ENCODE data around the gene MTLN.
A peak's percentile ranks its signal among the peaks of the same experiment; 100 is the strongest.
"Not testable (repeated sequence)": the region's sequence is repeated elsewhere in the genome, so short reads cannot be mapped to it uniquely, and the experiment has no call there.

MTLN gene

DNA sequence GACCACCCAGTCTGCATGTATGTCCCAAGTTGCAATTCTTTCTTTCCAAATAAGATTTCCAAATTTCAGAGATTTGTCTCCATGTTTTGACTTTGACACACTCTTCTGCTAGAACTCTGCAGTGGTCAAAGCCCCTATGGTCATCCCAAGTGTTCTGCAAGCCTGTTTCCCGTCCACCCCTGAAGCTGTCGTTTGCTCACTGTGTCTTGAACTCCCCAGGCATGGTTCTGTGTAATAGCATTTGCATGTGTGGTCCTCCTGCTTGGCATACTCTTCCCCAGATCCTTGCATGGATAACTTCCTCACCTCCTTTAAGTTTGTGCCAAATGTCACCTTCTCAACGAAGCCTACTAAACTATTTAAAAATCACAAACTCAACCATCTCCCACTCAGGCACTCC lies 3.9 kb upstream of the MTLN start:
- no peaks in the 10 kb centered on the region for H3K36me3 ChIP-seq (ENCODE audit: insufficient read depth)
- no peak overlapping the region for H3K4me3 ChIP-seq (IDR thresholded peaks at IDR 0.05; ENCODE audit: insufficient read depth, low read depth, low read length)
- H3K27me3 ChIP-seq (ENCODE audit: insufficient read depth, low read depth) = no peaks in the 10 kb centered on the region
- H3K79me2 ChIP-seq (ENCODE audit: insufficient read depth, low read depth) = peaks cover 5% of the 10 kb centered on the region; the same call in 1 of the 2 replicates
- no peak overlapping the region for H3K27ac ChIP-seq
- TF ChIP-seq, protein P1, sequence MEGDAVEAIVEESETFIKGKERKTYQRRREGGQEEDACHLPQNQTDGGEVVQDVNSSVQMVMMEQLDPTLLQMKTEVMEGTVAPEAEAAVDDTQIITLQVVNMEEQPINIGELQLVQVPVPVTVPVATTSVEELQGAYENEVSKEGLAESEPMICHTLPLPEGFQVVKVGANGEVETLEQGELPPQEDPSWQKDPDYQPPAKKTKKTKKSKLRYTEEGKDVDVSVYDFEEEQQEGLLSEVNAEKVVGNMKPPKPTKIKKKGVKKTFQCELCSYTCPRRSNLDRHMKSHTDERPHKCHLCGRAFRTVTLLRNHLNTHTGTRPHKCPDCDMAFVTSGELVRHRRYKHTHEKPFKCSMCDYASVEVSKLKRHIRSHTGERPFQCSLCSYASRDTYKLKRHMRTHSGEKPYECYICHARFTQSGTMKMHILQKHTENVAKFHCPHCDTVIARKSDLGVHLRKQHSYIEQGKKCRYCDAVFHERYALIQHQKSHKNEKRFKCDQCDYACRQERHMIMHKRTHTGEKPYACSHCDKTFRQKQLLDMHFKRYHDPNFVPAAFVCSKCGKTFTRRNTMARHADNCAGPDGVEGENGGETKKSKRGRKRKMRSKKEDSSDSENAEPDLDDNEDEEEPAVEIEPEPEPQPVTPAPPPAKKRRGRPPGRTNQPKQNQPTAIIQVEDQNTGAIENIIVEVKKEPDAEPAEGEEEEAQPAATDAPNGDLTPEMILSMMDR (conservative IDR thresholded peaks at IDR 0.05; ENCODE audit: low read depth, low read length) = no peak
- no peaks in the 10 kb centered on the region for H4K20me1 ChIP-seq (ENCODE audit: insufficient read depth)
- peaks cover 37% of the 10 kb centered on the region for H3K4me1 ChIP-seq (ENCODE audit: low read depth, poor library complexity, severe bottlenecking)
- H3K4me2 ChIP-seq = no peak overlapping the region
- no peak overlapping the region for H3K9ac ChIP-seq
- no peak overlapping the region for H2AFZ ChIP-seq (ENCODE audit: low read depth)

DNA sequence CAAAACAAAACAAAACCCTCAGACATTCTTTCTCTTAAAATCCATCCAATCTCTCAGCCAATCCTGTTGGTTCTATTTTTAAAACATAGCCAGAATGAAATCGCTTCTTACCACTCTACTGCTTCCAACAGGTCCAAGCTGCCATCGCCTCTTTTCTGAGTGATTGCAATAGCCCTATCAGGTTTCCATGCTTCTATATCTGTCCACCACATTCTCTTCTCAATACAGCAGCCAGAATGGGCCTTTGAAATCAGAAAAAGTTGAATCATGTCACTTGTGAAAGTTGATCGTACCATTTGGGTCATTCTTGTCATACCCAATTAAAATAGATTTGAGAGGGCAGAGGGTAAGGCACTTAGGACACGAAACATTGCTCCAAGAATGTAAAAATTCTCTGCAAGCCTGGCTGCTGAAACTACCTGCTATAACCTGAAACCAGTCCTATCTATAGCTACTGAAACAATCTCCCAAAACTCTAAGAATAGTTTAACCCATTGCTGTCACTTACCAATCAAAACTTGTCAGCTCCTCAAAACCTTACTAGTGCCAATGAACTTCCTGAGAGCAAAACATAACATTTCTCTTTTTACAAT lies 3.3 kb upstream of the MTLN start:
- Histone ChIP-seq H2AFZ (ENCODE audit: low read depth) (no peak overlapping the region), H4K20me1 (ENCODE audit: insufficient read depth) (no peaks in the 10 kb centered on the region), H3K4me3 (IDR thresholded peaks at IDR 0.05; ENCODE audit: insufficient read depth, low read depth, low read length) (no peak overlapping the region), H3K4me2 (no peak overlapping the region), H3K79me2 (ENCODE audit: insufficient read depth, low read depth) (peaks cover 8% of the 10 kb centered on the region; the same call in 1 of the 2 replicates), H3K27me3 (ENCODE audit: insufficient read depth, low read depth) (no peaks in the 10 kb centered on the region), H3K4me1 (ENCODE audit: low read depth, poor library complexity, severe bottlenecking) (peaks cover 37% of the 10 kb centered on the region), H3K9ac (no peak overlapping the region), H3K36me3 (ENCODE audit: insufficient read depth) (no peaks in the 10 kb centered on the region), H3K27ac (no peak overlapping the region)
- TF ChIP-seq, protein P1 (conservative IDR thresholded peaks at IDR 0.05; ENCODE audit: low read depth, low read length) = no peak

DNA sequence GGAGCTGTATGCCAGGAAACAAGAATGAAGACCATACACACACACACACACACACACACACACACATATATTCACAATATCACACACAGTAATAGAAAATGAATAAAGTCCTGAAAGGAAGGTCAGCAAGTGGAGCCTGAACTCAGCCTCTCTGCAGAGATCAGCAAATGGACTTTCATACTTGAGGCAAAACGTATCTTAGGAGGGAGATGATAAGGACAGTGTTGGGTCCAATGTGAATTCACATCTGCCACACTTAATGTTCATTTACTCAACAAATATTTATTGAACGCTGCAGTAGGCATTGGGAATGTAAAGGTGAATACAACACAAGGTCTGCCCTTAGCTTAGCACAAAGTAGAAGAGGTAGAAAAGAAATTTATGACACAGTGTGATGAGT lies 2.7 kb upstream of the MTLN start:
- no peaks in the 10 kb centered on the region for H3K27me3 ChIP-seq (ENCODE audit: insufficient read depth, low read depth)
- H3K27ac ChIP-seq = no peak overlapping the region
- peaks cover 8% of the 10 kb centered on the region; the same call in 1 of the 2 replicates for H3K79me2 ChIP-seq (ENCODE audit: insufficient read depth, low read depth)
- no peak overlapping the region for H3K4me3 ChIP-seq (IDR thresholded peaks at IDR 0.05; ENCODE audit: insufficient read depth, low read depth, low read length)
- peaks cover 33% of the 10 kb centered on the region for H3K4me1 ChIP-seq (ENCODE audit: low read depth, poor library complexity, severe bottlenecking)
- no peaks in the 10 kb centered on the region for H3K36me3 ChIP-seq (ENCODE audit: insufficient read depth)
- no peak overlapping the region for H2AFZ ChIP-seq (ENCODE audit: low read depth)
- TF ChIP-seq, protein P1 (conservative IDR thresholded peaks at IDR 0.05; ENCODE audit: low read depth, low read length) = no peak
- no peak overlapping the region for H3K4me2 ChIP-seq
- H4K20me1 ChIP-seq (ENCODE audit: insufficient read depth) = no peaks in the 10 kb centered on the region
- H3K9ac ChIP-seq = no peak overlapping the region

DNA sequence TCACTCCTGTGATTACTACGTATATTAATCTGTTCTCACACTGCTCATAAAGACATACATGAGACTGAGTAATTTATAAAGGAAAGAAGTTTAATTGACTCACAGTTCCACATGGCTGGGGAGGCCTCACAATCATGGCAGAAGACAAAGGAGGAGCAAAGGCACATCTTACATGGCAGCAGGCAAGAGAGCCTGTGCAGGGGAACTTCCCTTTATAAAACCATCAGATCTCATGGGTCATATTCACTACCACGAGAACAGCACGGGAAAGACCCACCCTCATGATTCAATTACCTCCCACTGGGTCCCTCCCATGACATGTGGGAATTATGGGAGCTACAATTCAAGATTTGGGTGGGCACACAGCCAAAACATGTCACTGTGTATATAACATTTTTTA lies 1.2 kb upstream of the MTLN start:
- H2AFZ ChIP-seq (ENCODE audit: low read depth); H3K36me3 ChIP-seq (ENCODE audit: insufficient read depth); H3K4me2 ChIP-seq; H3K27me3 ChIP-seq (ENCODE audit: insufficient read depth, low read depth); H4K20me1 ChIP-seq (ENCODE audit: insufficient read depth); H3K4me3 ChIP-seq (IDR thresholded peaks at IDR 0.05; ENCODE audit: insufficient read depth, low read depth, low read length); H3K9ac ChIP-seq; H3K27ac ChIP-seq; H3K79me2 ChIP-seq (ENCODE audit: insufficient read depth, low read depth): not testable (repeated sequence)
- peaks cover 22% of the 10 kb centered on the region for H3K4me1 ChIP-seq (ENCODE audit: low read depth, poor library complexity, severe bottlenecking)

DNA sequence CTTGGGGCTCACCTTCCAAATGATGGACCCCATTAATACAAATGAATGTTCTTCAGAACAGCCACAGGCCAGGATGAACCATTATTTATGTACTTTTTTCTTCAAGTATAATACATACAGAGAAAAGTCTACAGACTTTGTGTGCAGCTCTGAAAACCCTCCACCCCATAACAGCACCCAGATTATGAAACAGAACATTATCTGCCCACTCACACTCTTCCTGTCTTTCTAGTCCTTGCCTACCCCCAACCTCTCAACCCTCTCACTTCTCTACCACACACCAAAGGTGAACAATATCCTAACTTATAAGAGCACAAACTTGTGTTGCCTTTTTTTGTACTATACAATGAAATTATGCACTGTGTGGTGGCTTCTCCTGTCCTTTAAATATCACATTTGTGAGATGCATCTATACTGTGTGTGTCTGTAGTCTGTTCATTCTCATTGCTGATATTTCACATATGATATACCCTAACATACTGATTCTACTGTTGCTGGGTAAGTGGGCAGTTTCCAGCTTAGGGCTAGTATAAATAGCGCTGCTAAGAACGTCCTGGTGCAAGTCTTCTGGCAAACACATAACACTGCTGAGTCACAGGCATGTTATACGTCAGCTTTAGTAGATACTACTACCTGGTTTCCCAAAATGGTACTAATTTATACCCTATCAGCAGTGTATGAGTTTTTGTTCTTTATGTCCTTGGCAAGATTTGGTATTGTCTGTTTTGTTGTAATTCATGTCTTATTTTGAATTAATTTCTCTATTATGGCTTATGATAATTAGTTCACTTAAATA lies 6.5 kb downstream of the MTLN start:
- TF ChIP-seq, protein P1 (conservative IDR thresholded peaks at IDR 0.05; ENCODE audit: low read depth, low read length) = no peak
- Histone ChIP-seq H3K9ac (no peak overlapping the region), H3K27ac (no peak overlapping the region), H2AFZ (ENCODE audit: low read depth) (peak overlapping the region; percentile 79; the same call in 1 of the 2 replicates), H3K36me3 (ENCODE audit: insufficient read depth) (no peaks in the 10 kb centered on the region), H3K79me2 (ENCODE audit: insufficient read depth, low read depth) (0 out of 2 replicates have a peak, but pooled peaks cover under 1% of the 10 kb centered on the region), H3K27me3 (ENCODE audit: insufficient read depth, low read depth) (no peaks in the 10 kb centered on the region), H4K20me1 (ENCODE audit: insufficient read depth) (no peaks in the 10 kb centered on the region), H3K4me2 (peak overlapping the region; percentile 49), H3K4me1 (ENCODE audit: low read depth, poor library complexity, severe bottlenecking) (peaks cover 9% of the 10 kb centered on the region), H3K4me3 (IDR thresholded peaks at IDR 0.05; ENCODE audit: insufficient read depth, low read depth, low read length) (no peak overlapping the region)

All from KMS-11 (cell line).